Ammon's horn (tissue), 1 donor: ENCODE results near the gene LMX1A.

Source experiments
- DNase-seq: peaks from one replicate; pipeline ENCODE4 v3.0.0-alpha.2; 2016; ENCODE audit warnings: low spot score

The LMX1A gene

DNA sequence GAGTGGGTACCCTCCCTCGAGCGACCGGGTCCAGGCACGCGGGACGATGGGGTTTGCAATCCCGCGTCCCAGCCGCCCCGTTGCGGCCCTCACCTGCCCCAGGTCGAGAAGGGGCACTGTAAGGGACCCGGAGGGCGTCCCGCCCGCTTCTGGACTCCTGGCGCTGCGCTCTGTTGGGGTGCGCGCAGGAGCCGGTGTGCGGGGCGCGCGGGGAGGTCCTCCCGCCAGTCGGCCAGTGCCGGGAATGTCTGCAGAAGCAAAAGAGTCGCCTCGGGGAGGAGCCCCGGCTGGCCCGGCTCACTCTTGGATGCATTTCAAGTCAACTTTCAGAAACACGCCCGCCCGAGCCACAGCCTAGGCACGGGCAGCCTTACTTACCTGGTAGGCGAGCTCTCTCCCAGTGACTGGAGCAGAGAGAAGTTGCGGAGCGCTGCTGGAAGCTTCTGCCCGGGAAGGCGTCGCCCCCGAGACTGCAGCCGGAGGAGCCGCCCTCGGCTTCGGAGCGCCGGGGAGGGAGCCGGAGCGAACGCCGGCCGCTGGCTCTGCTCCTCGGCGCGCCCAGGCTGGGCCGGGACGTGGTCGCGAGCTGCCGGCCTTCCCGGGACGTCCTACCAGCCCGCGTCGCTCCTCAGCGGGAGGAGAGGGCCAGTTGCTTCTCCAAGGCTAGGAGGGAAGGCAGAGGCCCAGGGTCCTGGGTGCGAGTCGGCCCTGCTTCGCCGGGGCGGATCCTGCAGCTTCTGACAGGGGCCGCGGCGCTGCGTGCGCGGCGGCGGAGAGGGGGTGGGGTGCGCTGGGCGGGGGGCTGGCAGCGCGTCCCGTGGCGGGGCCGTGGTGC, at the start of gene LMX1A:
Gene LMX1A, minus strand, starts transcription at position 739 of the 835 bp plus-strand sequence. CDS start 1,156 bp downstream, outside the sequence.
- no peak for DNase-seq

DNA sequence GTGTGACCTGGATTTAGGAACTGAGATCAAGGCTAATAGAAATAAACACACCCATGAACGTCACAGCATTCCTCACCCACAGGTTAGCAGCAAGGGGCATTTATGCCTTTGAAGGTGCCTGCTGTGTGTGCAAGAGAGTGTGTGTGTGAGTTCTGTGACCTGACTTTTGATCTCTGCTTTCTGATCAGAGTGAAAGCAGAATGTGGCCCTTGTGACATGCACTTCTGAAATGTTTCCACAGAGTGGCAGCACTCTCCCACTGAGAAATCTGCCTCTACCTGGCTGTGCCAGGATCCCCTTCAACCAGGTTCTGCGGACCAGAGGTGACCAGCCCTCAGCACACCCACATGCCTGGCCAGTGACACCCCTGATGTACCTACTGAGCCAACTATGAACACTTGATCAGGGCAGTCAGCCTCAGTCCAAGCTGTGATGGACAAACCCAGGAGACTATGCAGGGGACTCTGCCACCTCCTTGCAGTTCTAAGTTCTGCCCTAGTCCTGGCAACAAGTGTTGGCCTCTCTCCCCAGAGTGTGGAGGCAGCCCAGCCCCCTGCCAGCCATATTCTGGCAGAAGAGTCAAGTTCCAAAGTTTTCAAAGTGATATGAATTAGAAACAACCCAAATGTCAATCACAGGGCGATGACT, 47.4 kb upstream of the LMX1A start:
- DNase-seq: peak; percentile 29

DNA sequence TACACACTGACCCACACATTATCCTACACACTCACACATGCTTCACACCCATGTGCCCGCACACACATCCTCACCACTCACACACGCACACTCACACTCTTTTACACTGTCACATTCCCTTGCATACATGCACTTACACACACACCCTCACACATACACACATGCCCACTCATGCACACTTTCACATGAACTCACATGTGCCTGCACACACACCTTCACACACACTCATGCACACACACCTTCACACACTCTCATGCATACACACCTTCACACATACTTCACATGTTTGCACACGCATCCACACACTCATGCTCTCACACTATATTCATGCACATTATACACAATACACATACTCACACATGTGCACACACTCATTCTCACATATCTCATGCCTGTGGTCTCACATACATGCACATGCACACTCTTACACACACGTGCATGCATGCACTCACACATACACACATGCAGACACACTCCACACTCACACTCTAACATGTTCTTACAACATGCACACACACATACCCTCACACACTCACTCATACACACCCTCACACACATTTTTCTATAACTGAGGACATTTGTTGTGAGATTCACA, 46.1 kb upstream of the LMX1A start:
- DNase-seq: no peak

DNA sequence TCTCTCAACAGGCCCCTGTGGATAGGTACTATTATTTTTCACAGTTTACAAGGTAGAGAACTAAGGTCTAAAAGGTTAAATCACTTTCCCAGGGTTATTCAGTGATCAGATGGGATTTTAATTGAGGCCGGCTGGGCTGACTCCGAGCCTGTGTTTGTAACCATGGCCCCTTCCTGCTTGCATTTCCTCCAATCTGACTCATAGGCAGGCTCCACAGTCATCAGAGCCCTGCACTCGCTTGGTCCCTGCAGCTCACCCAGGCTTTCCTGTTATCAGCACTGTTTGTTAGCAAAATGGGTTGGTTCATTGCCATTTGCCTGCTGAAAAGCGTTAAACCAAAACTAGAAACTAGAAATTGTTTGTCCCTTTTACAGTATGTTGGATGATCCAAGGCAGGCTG, 41.4 kb upstream of the LMX1A start:
- no peak for DNase-seq

DNA sequence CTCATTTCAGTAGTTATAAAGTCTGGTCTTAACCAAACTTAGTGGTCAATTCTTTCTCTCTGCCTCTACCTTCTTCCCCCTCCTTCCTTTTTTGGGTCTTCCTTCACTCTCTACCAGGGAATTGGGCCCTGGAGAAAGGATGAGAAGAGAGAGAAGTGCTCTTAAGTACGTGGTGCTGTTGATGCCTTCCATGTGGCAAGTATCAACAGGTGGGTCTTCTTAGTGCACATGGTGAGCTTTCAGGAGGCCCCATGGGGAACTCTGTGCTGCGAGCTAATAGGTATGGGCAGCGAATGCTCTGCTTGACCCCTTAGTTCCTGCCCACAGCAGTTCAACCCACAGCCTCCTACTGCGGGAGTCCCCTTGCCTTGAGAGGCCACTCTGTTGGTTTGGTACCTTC, 39.4 kb upstream of the LMX1A start:
- no peak for DNase-seq

DNA sequence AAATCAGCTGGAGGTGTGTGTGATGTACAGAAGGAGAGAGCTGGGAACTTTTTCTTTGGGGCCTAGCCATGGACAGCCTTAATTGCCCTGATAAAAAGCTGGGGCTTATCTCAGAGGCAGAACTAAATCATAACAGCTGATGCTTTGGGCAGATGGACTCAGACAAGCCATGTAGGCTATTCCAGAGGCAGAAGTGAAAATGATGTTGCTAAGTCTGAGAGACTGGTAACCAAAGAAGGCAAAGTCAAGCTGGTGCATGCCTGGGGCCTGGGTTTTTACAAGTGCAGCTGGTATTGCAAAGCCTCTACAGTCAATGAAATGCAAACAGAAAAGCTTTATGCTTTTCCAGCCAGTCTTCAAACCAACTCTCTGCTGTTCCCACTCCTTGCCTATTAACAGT, 39.0 kb upstream of the LMX1A start:
- DNase-seq: no peak

DNA sequence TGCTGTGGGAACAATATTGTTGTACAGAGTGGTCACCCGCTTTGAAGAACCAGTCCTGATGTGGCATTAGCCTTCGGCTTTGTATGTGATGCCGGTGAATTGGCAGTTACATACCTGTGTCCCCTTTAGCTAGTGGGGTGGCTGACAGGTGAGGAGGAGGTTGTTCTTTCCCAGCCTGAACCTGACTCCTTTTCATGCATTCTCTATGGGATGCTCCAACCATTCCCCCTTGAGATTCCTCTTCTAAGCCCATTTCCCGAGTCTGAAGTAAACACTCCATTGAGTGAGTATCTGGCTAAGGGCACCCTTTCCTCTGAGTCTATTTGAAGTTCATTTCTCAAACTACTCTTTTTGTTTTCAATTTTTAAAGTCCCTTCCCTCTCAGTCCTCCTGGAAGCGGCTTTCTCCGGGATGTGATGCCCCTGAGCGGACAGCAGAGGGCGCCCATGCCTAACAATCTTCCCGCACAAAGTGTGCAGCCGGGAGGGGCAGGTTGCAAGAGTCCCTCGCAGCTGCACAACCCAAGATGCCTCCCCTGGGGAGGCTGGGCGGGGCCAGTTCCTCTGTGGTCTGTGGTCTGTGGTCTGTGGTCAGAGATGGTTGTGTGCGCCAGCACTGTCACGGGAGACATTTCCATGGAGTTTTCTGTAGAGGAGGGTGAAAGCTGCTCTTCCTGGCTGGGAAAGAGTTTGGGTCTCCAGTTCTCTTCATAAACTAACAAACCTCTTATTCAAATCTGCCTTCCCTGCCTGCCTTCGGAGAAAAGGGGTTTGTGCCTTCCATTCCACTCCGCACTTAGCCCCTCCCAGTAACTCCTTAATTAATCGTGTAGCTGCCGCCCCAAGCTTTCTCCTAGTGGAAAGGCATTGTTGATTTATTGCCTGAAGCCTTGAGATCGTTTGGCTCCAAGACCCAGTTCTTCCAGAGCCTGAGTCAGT, 36.4 kb upstream of the LMX1A start:
- DNase-seq: peak; percentile 89

DNA sequence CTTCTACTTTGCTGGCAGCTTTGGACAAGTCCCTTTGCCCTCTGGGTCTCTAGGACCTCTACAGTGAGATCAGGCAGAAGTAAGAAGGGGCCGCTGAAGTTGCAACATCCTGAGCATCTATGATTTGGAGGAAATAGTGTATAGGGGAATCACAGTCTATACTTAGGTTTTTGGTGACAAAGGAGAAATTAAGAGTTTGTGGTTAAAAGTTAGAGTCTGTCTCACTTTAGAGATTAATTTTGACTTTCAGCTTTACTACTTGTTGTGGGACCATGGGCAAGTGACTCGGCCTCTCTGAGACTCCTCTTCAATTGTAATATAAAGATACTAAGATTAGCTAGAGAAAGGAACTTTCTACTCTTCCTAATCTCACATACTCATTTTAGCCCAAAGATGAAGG, 33.1 kb upstream of the LMX1A start:
- DNase-seq: no peak

DNA sequence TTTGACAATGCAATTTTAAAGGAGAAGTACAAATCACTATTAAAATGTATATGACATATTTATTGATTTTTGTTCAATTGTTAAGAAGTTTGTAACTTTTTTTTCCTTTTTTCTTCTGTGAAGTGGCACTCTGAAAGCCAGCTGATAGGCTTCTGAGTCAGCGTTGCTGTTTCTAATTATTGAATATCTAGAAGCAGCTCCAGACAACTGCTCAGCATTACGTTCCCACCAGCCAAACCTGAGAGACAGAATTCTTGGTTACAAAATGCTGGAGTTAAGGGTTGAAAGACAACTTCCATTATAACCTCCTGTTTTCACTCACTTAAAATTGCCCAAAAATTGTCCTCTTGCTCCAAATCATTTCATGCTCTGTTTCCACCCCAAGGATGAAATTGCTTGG, 31.4 kb upstream of the LMX1A start:
- no peak for DNase-seq

DNA sequence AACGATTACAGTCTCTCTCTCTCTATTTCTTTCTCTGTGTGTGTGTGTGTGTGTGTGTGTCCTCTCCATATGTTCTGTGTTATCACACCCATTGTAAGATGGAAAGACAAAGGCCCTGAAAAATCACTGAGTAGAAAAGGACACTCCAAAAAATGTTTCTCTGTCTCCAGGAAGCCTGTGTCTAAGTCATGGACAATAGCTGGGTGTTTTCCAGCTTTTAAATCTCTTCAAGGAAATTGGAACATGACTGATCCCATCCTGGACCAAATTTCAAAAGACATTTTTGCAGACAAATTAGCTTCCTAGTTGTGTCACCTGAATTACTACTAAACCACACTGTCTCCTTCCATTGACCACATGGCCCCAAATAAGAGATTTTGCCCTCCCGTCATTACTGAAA, 31.0 kb upstream of the LMX1A start:
- DNase-seq: no peak

DNA sequence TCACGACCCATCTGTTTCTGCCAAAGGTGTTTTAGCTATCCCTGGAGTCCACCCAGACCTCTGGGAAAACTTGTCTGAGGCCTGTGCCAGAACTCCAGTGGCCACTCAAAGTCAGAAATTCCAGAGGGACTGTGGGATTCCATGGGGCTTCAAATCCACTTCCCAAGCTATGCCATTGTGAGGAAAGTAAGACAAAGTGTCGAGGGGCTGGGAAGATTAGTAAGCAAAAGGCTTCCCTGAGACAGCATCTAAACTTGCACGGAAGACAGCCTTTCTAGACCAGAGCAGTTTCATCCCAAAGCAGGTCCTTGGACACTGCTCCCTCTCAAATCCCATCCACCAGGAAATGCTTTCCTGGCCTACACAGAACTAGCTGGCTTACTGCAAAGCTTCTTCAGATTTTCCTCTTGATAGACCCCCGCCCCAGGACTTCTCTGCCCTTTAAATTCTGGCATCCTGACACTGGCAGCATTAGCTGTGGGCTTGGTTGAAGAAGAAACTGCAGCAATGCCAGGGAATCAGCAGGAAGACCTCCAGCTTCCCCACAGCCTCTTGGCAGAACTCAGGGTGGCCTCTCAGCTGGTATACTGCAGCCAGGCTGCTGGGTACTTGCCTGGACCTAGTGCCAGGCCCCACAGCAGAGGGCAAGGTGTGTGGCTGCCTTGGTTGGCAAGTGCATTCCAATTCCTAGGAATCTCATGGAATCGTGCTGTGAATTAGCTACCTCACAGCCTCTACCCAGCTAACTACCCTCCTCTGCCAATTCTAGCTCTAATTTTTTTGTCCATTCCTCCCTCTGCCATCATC, 27.3 kb upstream of the LMX1A start:
- peak; percentile 46 for DNase-seq

DNA sequence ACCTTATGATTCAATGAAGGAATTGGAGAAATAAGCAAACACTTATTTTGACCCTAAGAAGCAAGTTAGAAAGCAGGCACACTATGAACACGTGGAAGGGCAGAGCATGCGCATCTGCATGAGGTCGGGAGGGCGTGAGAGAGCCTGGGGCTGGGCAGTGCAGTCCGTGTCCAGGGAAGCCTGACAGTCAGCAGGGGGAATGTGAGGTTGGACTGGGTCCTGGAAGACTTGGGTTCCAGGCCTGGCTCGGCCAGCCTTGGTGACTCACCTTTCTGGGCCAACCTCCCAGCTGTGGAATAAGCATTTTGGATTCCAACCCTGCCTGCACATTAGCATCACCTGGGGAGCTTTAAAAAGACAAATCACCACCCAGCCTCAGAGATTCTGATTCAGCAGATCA, 26.6 kb upstream of the LMX1A start:
- peak; percentile 72 for DNase-seq

DNA sequence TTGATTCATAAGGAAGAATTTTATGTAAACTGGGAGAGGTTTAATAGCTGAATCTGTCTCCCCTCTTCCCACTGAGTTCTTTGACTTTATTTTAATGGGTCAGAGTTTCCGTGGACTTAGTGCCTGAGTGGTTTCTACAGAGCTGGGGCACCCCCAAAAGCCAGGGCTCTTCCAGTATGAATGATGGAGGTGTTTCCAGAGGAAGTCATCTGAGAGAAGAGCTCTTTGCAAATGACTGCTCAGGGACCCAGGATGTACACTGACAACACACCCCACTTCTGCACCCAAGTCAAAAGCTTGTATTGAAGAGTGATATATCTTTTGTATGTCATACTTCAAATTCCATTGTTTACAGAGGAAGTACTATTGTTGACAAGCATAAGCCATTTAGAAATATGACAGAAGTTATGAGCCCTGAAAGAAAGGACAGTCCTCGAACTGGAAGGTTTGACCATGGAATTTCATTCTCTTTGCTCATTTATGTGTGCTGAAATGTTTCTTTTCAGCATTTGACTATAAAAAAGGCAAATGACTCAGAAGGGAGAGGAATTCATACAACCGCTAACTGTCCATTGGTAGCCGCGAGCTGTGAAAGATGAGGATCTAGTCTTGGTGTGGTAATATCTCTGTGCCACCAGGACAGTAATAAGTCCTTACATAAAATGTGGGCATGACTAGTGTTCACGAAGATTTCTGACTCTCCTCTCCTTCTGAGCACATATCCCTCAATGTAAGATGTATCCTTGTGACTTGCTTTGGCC, 25.4 kb upstream of the LMX1A start:
- DNase-seq: no peak

DNA sequence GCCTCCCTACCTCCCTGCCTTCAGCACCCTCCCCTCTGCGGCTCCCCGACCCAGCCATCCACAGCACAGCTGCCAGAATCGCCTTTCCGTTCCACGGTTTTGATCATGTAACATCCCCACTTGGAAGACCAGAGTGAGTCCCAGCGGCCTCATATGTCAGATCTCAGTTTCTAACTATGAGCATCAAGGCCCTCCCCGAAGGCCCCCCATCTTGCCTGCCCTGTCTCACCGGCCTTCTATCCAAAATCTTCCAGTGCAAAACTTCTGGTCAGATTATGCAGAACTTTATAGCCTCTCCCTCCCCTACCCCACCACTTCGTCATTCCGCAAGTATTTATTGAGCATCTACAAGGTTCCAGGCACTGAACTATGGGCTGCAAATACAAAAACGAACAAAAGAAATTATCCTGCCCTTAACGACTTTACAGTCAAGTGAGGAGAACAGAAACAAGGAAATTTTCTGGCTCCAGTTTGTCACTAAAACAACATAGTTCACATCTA, 20.3 kb upstream of the LMX1A start:
- DNase-seq: no peak

DNA sequence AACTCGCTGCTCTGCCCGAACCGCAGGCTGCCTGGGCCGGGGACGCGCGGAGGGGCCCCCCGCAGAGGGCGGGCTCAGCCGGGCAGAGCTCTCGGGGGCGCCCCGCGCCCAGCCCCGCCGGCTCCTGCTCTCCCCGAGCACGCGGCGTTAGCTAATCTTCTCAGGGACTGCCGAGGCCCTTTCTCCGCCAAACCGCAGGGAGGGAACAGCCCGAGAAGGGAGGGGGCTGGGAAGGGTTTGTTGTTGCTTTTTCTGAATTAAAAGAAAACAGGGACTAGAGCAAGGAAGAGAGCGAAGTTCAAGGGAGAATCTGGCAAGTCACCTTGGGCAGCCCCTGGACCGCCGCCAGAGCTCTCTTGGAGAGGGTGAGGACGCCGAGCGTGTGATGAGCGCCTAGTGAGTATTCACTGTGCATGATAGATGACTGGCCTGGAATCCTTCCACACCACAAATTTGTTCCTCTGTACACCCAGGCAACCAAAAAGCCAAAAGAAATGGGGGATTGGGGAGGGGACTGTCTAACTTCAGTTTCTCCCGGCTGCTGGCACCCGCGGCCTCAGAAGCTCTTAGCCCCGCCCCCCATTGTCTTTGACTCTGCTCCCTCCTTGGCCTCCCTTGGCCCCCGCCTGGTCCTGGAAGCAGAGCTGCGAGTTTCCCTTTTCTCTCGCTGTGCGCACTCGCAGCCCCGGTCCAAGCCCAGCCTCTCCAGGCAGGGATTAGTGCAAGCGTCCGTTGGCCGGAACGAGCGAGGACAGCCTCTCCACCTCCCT, 19.7 kb upstream of the LMX1A start:
- peak; percentile 86 for DNase-seq

DNA sequence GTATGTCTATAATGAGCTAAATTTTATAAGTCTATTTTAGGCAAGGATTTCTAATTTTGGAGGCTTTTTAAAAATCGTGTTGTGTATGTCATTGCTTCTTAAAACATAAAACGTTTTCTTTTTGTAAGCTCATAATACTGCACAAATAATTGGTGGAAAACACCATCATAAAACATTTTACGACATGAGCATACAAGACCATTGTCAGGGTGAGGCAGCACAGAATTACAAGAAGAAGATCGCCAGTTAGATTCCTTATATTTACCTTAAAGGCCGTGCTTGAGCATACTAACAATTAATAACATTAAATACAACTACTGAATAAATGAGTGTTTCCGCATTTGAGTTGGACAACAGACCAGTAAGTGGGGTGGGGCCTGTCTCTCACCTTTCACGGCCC, 19.1 kb upstream of the LMX1A start:
- no peak for DNase-seq

DNA sequence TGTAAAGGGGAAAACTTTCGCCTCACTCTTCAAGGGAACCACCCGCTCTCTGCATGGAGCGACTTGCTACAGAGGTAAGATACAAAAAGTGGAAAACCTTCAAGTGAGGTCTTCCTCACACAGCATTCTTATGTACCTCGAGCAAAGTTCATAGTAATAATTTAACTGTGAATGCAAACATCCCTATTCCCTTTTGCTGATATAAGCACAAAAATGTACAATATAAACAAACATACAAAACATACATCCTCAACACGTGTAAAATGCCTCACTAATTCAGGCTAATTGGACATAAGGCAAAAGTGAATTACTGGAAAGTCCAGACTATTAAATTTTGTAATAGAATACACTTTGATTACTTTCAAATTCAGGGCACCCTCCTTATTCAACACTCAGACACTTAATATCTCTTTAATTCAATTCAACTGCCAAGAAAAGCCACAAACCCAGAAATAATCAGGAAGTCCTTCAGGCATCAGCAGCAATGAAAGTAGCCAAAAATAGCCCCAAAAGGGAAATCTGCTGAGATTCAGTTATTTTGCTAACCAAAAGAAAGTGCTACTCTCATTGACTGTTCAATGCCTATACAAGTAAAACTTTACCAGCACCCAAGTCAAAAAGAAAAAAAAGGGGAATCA, 15.2 kb upstream of the LMX1A start:
- DNase-seq: no peak

DNA sequence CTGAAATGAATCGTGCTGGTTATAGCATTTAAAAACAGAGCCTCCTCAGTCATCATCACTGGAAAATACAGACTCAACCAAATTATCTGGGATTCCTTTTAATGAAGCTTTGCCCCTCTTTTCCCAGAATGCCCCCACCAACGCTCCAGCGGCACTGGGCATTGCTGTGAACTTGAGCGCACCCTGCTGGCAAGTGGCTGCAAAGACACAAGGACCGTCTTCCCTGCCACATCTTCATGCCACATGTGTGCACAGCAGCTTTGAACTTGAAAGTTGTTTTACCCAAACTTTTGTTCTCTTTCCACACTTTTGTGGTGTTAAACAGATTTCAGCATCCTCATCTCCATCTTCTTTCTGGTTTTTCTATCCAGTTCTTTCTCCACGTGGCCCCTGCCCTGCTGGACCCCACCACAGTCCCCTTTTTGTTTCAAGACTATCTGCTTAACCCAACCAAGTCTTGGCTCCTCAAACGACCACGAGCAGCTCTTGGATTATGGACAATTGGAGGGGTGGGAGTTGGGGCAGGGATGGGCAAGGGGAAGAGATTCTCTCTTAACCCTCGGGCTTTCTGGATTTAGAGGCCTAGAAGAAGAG, 12.8 kb upstream of the LMX1A start:
- DNase-seq: peak; percentile 76
